H54 (cell line): Measurements from ENCODE around the gene RIPOR2.
"Not testable (repeated sequence)": the region's sequence is repeated elsewhere in the genome, so short reads cannot be mapped to it uniquely, and the experiment has no call there.

Experiments
- DNase-seq: peaks from one replicate; pipeline ENCODE4 v3.0.0; 2011; ENCODE audit warnings: low spot score, mixed read lengths; ENCODE audit not compliant: insufficient read length
- FAIRE-seq: peaks from 3 replicates; lab custom pipeline; 2011; peaks lifted over from hg19 to GRCh38; lab: Jason Lieb, UNC
- POLR2A ChIP-seq: IDR thresholded peaks from 2 replicates; pipeline ENCODE4 v1.6.1; 2011; ENCODE audit warnings: low read depth, mild to moderate bottlenecking, low read length

The RIPOR2 gene

GRCh38 chr6:24940311-24940917 lies 4.7 kb upstream of the RIPOR2 start:
- no peak for TF ChIP-seq POLR2A
- DNase-seq (no peak), FAIRE-seq (no peak)

GRCh38 chr6:24936641-24937317 lies 1.0 kb upstream of the RIPOR2 start:
- no peak for FAIRE-seq
- no peak for TF ChIP-seq POLR2A
- DNase-seq: no peak

GRCh38 chr6:24933868-24934401 lies 1.8 kb downstream of the RIPOR2 start:
- FAIRE-seq (no peak), DNase-seq (peak; percentile 35)
- no peak for TF ChIP-seq POLR2A

GRCh38 chr6:24933266-24933665 lies 2.5 kb downstream of the RIPOR2 start:
- DNase-seq: no peak
- FAIRE-seq: no peak
- TF ChIP-seq POLR2A: no peak

GRCh38 chr6:24932832-24933231 lies 2.9 kb downstream of the RIPOR2 start:
- no peak for DNase-seq
- no peak for TF ChIP-seq POLR2A
- no peak for FAIRE-seq

- DNase-seq (no peak), FAIRE-seq (no peak)
- TF ChIP-seq POLR2A: no peak
These were observed 3.8 kb downstream of the RIPOR2 start for GRCh38 chr6:24931718-24932691.

- FAIRE-seq: no peak
- no peak for DNase-seq
- TF ChIP-seq POLR2A: no peak
These were observed 4.5 kb downstream of the RIPOR2 start for GRCh38 chr6:24931296-24931695.

GRCh38 chr6:24930431-24930871 lies 5.3 kb downstream of the RIPOR2 start:
- no peak for FAIRE-seq
- no peak for TF ChIP-seq POLR2A
- DNase-seq: no peak

- no peak for TF ChIP-seq POLR2A
- no peak for DNase-seq
These were observed 6.5 kb downstream of the RIPOR2 start for GRCh38 chr6:24929242-24929641.

GRCh38 chr6:24927985-24928745 lies 7.6 kb downstream of the RIPOR2 start:
- DNase-seq (no peak), FAIRE-seq (no peak)
- TF ChIP-seq POLR2A: no peak

More at GRCh38 chr6:24929242-24929641, 6.5 kb downstream of the RIPOR2 start:
- FAIRE-seq: no peak

GRCh38 chr6:24927277-24927955 lies 8.3 kb downstream of the RIPOR2 start:
- FAIRE-seq (no peak), DNase-seq (no peak)
- TF ChIP-seq POLR2A: no peak

- FAIRE-seq, DNase-seq: not testable (repeated sequence)
These were observed 9.1 kb downstream of the RIPOR2 start for GRCh38 chr6:24926647-24927046.
